HG03432 (cell line): Measurements from ENCODE around the gene DAP.
A peak's percentile ranks its signal among the peaks of the same experiment; 100 is the strongest.

Experiments
- ATAC-seq: cut with Tn5 transposase; IDR thresholded peaks from one replicate; pipeline ENCODE4 v1.9.1; 2021; ENCODE audit warnings: mild to moderate bottlenecking, moderate library complexity; ENCODE audit not compliant: unreplicated experiment

The DAP gene

GRCh38 chr5:10712574-10713366, 48.3 kb downstream of the DAP start:
- peak; percentile 79 for ATAC-seq

GRCh38 chr5:10711562-10711961, 49.5 kb downstream of the DAP start:
- no peak for ATAC-seq

GRCh38 chr5:10710513-10711128, 50.4 kb downstream of the DAP start:
- ATAC-seq, result no peak

- ATAC-seq, result no peak
Measured at GRCh38 chr5:10709933-10710332, 51.1 kb downstream of the DAP start.

- no peak for ATAC-seq
Measured at GRCh38 chr5:10709409-10709808, 51.6 kb downstream of the DAP start.

- ATAC-seq, result no peak
Measured at GRCh38 chr5:10708189-10708944, 52.7 kb downstream of the DAP start.

- no peak for ATAC-seq
Measured at GRCh38 chr5:10707198-10708142, 53.6 kb downstream of the DAP start.

GRCh38 chr5:10706326-10706725, 54.7 kb downstream of the DAP start:
- ATAC-seq, result no peak

- no peak for ATAC-seq
Measured at GRCh38 chr5:10705747-10706146, 55.3 kb downstream of the DAP start.

- ATAC-seq, result peak; percentile 38
Measured at GRCh38 chr5:10704949-10705621, 55.9 kb downstream of the DAP start.

- ATAC-seq, result no peak
Measured at GRCh38 chr5:10703676-10704075, 57.4 kb downstream of the DAP start.

GRCh38 chr5:10702911-10703491, 58.0 kb downstream of the DAP start:
- ATAC-seq, result no peak

GRCh38 chr5:10702040-10702629, 58.9 kb downstream of the DAP start:
- ATAC-seq, result no peak

- ATAC-seq, result no peak
Measured at GRCh38 chr5:10701567-10702039, 59.4 kb downstream of the DAP start.

- ATAC-seq, result no peak
Measured at GRCh38 chr5:10700516-10700915, 60.5 kb downstream of the DAP start.

GRCh38 chr5:10699987-10700386, 61.0 kb downstream of the DAP start:
- peak; percentile 63 for ATAC-seq

GRCh38 chr5:10699281-10699874, 61.7 kb downstream of the DAP start:
- ATAC-seq, result peak; percentile 46

GRCh38 chr5:10695759-10696543, 65.1 kb downstream of the DAP start:
- ATAC-seq, result no peak
